ENCODE data around the gene MEGF8.

Gene MEGF8

GRCh38 chr19:42410371-42410770 is 84.9 kb downstream of the MEGF8 start:
- no peak for DNase-seq (ENCODE audit: low read depth in 2 of 3, low spot score in 2 of 3)

DNA sequence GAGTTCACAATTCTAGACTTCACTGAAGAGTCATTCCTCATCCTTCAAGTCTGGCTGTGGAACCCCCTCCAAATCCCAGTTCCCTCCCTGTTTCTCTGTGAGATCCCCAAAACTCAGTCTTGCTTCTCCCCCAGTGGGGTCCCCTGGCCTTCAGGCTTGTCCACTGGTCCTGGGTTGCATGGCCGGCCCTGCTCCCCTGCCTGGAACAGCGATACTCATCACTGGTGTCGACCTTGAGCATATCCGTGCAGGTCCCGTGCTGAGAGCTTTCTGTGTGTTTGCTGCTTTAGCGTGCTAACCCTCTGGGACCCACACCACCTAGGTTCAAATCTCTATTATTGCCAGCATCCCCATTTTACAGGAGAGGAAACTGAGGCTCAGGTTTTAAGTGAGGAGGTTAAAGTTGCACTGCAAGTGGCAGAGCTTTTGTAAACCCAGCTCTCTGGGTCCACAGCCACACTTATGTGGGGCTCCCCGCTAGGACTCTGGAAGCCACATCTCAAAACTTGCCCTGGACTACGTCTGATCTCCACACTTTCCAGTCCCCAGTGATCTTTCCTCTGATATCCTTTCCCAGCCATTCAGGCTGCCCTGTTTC is 86.2 kb downstream of the MEGF8 start:
- no peak for DNase-seq (ENCODE audit: low read depth in 2 of 3, low spot score in 2 of 3)

DNA sequence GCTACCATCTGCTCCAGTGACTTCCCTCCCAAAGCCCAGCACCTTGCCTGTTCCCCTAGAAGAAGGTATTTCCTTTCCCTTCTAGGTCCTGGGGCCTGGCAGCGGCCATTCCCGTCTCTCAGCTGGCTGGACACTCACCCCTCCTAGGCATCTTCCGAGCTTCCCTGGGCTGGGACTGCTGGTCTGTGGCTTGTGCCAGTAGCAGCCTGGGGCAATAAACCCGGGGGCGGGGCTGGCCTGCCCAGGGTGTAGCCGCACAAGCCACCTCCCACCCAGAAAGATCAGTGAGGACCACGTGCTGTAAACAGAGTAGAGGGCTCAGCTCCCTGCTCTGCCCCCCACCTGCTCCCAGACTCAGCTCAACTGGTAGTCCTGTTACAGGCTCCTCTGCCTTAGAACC is 86.8 kb downstream of the MEGF8 start:
- DNase-seq (ENCODE audit: low read depth in 2 of 3, low spot score in 2 of 3) = no peak

- DNase-seq (ENCODE audit: low read depth in 2 of 3, low spot score in 2 of 3) = no peak
Measured at GRCh38 chr19:42412661-42413076, 87.2 kb downstream of the MEGF8 start.

- no peak for DNase-seq (ENCODE audit: low read depth in 2 of 3, low spot score in 2 of 3)
Measured at GRCh38 chr19:42419309-42419708, 93.9 kb downstream of the MEGF8 start.

DNA sequence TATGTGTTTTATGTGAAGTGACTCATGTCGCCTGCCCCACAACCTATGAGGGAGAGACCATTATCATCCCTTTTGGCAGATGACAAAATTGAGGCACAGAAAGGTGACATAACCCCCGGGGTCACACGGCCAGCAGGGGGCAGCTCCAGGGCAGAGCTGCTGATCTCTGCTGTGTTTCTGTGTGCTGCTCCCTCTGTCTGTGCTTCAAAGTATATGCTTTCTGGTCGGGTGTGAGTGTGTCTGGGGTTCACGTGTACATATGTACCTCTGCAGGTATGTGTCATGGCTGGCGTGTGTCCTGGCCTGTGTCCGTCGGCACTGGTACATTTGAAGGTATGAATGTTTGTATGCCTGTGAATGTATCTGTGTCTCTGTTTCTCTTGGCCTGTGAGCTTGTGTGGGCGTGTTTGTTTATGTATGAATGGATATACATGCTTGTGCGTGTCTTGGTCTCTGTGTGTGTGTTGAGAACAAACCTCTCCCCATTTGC is 94.7 kb downstream of the MEGF8 start:
- DNase-seq (ENCODE audit: low read depth in 2 of 3, low spot score in 2 of 3) = peak in 1 of 3 experiments; percentile 45

DNA sequence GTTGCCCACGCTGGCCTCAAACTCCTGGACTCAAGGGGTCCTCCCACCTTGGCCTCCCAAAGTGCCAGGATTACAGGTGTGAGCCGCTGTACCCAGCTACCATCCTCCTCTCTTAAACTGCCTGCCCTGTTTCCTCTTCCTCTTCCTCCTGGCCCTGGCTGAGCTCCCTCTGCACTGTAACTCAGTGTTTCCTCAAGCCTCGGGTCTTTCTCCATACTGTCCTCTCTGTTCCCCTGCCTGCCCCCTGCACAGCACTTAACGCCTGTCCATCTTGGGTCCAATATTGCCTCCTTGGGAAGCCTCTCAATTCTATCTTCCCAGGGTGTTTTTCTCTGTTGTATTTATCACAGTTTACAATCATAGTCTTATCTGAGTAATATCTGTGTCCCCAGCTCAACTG is 95.7 kb downstream of the MEGF8 start:
- DNase-seq (ENCODE audit: low read depth in 2 of 3, low spot score in 2 of 3) = no peak

DNA sequence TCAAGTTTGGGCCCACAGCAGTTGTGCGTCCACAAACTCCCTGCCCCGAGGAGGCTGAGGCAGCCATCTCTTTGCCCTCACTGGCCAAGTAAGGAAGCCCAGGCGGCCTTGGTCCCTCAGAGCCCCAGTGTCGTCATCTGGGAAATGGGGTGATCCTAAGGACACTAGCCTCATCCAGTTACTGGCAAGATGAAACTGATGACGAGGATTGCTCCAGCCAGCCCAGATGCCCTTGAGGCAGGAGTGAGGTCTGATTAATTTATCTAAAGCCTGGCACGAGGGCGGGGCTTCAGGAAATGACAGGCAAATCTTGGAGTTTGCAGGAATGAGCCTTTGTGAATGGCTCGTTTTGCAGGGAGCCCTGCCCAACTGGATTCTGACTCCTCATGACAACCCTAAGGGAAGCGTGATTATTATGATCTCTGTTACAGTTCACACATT is 96.2 kb downstream of the MEGF8 start:
- DNase-seq (ENCODE audit: low read depth in 2 of 3, low spot score in 2 of 3) = no peak

GRCh38 chr19:42422092-42422900 is 96.9 kb downstream of the MEGF8 start:
- DNase-seq (ENCODE audit: low read depth in 2 of 3, low spot score in 2 of 3) = no peak

- DNase-seq (ENCODE audit: low read depth in 2 of 3, low spot score in 2 of 3) = peak in 2 of 3 experiments; percentile 19 to 26
Measured at GRCh38 chr19:42422901-42423461, 97.5 kb downstream of the MEGF8 start.

GRCh38 chr19:42423462-42424344 is 98.3 kb downstream of the MEGF8 start:
- peak; percentile 80 to 84 (median 83) for DNase-seq (ENCODE audit: low read depth in 2 of 3, low spot score in 2 of 3)

DNA sequence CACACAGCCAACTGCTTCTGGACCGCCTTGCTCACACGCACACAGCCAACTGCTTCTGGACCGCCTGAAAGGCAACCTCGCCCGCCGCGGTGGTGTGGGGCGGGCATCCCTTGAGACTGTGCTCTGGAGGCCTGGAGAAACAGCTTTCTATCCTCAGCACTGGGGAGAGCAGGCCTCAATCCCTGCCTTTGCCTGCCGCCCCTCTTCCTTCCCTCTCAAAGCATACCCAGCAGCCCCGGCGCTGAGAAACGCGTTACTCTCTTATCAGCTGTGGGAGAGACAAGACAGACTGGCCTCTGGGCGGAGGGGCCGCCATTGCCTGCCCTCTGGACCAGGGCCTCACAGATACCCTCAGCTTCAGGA is 98.9 kb downstream of the MEGF8 start:
- no peak for DNase-seq (ENCODE audit: low read depth in 2 of 3, low spot score in 2 of 3)

DNA sequence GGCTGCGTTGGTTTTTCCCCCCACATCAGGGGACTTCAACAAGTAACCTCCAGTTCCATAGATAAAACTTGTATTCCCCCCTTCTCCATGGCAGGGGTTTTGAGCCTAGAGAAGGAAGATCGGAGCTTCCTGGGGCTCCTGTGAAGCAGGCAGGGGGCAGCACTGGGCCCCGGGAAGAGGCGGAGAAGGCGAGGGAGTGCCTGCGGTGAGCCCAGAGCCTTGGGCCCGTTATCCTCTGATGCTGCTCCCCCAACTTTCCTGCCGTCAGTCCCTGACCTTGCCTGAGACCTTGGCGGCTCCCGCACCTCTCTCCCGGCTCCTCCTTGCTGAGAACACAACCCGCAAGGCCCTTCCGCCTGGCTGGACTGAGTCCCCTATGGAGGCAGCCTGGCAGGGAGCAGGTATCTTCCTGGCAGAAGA is 99.3 kb downstream of the MEGF8 start:
- no peak for DNase-seq (ENCODE audit: low read depth in 2 of 3, low spot score in 2 of 3)

DNA sequence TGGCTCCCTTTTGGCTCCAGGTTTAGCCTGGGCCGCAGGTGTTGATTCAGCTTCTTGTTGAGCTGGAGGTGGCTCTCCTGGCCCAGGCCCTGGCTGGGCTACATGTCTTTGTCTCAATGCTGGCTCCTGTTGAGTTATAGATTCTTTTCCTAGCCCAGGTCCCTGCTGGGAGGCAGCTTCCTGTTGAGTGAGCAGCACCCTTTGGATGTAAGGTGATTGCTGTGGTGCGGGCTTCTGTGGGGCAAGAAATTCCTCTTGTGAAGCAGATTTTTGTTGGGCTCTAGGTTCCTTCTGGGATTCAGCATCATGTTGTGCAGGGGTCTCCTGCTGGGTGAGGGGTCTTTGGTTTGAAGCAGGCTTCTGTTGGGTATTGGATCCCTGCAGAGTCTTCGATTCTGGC is 101.2 kb downstream of the MEGF8 start:
- no peak for DNase-seq (ENCODE audit: low read depth in 2 of 3, low spot score in 2 of 3)

GRCh38 chr19:42427313-42427712 is 101.9 kb downstream of the MEGF8 start, which contains the start of gene LIPE:
Gene LIPE, minus strand, starts transcription at chr19:42427388. Its CDS starts 239 bp downstream, at chr19:42427149.
- no peak for DNase-seq (ENCODE audit: low read depth in 2 of 3, low spot score in 2 of 3)
